HG02571 (cell line): ENCODE measurements around the gene CDK8.
"Not testable (repeated sequence)": the region's sequence is repeated elsewhere in the genome, so short reads cannot be mapped to it uniquely, and the experiment has no call there.

Source experiments
- ATAC-seq: cut with Tn5 transposase; IDR thresholded peaks from one replicate; pipeline ENCODE4 v1.9.1; 2021; ENCODE audit warnings: mild to moderate bottlenecking, moderate library complexity; ENCODE audit not compliant: unreplicated experiment

CDK8 gene

DNA sequence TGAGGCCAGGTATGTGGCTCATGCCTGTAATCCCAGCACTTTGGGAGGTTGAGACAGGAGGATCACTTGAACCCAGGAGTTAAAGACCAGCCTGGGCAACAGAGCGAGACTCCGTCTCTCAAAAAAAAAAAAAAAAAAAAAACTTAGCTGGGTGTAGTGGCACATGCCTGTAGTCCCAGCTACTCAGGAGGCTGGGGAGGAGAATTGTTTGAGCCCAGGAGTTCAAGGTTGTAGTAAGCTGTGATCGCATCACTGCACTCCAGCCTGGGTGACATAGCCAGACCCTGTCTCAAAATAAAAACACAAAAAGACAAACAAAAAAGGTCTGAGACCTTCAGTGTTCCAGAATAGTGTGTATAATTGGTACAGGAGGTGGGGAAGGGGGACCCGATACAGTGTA lies 1.9 kb upstream of the CDK8 start:
- not testable (repeated sequence) for ATAC-seq

DNA sequence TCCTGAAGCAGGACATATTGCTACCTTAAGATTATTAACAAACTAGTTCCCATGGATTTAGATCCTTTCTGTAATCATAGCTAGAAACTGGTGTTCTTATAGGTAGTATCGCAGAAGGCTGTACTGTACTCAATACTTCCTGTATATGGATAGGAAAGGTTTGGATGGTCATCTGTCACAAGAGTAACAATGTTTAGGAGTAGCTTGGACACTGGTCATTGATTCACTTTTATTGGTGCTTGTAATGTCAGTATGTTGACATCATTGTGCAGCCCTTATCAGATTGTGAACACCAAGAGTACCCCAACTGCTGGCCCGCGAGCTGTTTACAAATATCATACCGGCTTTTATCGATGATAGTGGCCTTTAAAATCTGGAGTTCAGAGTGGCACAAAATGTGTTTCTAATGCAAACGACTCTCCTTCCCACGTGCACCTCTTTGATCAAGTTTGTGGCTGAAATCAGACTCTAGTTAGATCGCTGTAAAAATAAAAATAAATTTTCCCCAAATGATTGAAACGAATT lies 605 bp upstream of the CDK8 start:
- ATAC-seq: no peak

DNA sequence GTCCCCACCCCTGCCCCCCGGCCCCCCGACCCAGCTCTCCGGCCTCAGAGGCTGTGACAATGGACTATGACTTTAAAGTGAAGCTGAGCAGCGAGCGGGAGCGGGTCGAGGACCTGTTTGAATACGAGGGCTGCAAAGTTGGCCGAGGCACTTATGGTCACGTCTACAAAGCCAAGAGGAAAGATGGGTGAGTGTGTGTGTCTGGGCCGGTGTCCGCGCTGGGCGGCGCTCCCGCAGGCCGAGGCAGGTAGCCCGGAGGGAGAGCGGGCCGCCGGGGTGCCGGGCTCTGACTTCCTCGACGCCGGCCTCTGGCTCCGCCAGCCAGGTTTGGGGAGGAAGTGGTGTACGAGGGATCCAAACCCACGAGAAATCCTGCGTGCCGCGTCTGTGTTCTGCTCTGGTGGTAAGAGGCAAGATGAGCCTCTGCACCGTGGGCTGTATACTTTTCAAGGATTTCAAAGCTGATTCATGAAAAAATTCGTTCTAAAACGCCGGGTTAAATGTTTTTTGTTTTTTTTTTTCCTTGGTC lies 718 bp downstream of the CDK8 start:
- peak; percentile 32 for ATAC-seq

DNA sequence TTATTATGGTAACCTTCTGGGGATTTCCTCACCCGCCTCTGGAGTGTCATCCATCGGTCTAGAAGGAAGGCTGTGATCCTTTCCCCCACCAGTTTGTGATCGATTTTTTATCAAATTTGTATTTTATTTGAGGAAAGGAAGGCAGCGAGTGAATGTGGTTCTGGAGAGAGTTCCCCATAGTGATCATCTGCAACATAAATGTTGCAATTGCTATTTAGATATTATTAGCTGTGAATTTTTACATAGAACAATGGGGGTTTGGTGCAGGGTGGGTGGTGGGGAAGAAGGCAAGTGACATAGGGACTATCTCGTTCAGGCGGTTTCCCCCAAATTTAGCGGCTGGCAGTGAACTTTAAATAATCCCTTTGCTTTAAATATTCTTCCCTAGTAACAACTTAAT lies 1.2 kb downstream of the CDK8 start:
- ATAC-seq: no peak

DNA sequence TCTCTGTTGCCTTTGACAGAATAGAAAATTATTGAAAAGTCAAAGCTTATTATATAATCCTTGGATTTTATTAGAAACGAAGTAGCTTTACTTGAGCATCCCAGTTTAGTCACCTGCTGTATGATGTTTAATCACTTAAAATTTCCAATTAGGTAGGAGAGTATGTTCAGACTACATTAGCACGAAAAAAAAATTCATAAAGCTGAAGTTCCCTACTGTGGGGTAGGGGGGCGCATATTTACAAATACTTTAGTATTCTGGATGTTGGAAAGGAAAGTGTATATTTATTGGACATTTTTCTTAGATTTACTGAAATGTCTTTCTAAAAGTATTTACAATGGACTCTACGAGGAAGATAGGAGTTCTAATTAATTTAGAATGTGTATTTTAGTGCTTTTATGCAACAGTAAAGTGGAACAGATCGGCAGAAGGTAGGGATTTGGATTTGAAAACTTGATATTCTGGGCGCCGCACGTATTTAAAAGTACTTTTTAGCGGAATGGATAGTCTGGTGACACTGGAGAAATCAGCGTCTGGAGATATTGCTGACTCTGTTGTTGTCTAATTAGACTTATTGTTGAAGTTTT lies 1.9 kb downstream of the CDK8 start:
- ATAC-seq: no peak

DNA sequence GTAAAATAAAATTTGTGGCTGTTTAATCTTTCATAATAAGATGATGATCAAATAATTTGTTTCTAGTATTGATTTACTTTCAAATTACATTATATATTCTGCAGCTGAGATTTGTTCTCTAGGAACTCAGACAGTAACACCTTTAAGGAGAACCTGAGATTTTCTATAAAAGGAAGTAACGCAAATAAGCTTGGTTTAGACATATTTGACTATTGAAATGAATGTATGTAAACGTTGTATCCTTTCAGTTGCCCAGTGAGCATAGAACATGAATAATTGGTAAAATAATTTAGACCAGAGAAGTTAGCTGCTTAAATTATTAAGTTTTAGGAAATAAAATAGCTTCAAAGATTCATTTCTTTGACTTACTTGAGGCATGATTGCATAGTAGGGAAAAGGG lies 3.1 kb downstream of the CDK8 start:
- no peak for ATAC-seq

DNA sequence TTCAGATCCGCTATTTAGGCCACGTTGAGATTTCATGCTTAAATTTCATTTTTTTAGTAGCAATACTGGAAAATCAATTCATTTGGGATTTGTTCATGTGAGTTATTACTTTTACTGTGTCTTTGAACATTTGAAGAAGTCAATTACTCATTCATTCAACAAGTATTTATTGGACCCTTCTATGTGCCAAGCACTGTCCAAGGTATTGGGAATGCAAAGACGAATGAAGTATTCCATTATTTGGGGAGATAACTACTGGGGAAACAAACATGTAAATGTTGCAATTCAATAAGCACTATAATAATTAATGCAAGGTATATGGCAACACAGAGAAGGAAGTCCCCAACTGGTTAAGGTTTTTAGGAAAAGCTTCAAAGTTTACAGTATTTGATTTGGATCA lies 5.7 kb downstream of the CDK8 start:
- ATAC-seq: no peak

DNA sequence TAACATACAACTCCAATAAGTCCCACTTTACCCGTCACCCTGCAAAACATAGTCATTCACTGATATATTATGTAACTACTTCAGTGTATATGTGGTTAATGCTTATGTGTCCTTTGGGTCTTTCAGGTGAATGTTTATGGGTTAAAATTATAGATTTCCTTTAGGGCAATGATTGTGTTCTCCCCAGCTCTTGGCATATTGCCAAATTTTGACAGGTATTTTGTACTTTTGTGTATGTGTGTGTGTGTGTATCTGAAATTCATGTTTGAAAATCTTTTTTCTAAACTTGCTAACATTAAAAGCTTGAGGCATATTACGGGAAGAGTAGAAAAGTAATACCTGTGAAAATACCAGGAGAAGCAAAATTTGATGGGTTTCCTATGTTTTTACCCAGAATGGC lies 8.2 kb downstream of the CDK8 start:
- no peak for ATAC-seq

DNA sequence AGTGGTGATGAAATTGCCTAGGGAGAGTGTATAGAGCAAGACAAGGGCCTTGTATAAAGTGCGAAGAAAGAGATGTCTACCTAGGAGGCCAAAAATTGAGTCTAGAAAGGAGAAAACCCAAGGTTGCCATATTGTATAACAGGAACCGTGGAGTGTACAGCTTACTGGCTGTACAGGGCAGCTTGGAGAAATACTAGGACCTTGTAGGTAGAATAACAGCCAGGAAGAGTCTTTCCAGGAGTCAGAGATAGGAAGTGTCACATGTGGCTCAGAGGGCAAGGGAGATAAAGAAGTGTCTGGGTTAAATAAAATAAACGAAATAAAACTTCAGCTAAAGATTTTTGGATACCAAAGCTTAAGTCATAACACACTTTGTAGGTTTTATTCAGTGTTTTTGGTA lies 12.4 kb downstream of the CDK8 start:
- ATAC-seq: no peak

DNA sequence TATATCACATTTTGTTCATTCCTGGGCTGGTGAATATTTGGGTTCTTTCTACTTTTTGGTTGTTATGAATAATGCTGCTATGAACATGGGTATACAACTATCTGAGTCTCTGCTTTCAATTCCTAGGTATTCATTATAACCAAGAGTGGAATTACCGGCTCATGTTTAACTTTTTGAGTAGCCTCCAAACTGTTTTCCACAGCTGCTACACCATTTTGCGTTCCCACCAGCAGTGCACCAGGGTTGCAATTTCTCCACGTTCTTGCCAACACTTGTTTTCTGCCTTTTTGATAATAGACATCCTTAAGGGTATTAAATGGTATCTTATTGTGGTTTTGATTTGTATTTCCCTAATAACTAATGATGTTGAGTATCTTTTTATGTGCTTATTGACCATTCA lies 16.8 kb downstream of the CDK8 start:
- no peak for ATAC-seq

DNA sequence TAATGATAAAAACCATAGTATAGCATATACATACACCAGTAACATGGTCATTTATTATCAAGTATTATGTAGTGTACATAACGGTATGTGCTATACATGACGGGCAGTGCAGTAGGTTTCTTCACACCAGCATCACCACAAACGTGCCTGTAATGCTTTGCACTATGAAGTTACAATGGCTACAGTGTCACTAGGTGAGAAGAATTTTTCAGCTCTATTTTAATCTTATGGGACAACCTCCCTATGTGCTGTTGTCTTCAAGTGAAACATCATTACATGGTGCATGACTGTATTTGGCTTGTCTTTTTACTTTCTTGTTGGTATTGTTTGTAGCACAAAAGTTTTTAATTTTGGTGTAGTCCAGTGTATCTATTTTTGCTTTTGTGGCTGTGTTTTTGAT lies 18.7 kb downstream of the CDK8 start:
- no peak for ATAC-seq

DNA sequence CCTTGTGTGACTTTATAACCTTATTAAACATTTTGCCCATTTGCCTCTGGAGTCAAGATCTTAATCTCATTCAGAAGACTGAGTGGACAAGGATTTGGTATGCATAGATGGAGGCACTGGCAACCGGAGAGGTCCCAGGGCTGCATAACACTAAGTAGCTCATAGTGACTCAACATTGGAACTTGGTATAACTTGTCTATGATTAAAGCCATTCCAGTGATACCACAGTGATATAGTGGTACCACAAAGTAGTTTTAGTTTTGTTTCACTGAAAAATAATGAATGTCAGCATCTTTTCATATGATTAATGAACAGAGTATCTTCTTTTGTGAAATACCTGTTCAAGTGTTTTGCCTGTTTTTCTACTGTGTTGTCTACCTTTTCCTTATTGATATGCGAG lies 26.4 kb downstream of the CDK8 start:
- ATAC-seq: no peak

DNA sequence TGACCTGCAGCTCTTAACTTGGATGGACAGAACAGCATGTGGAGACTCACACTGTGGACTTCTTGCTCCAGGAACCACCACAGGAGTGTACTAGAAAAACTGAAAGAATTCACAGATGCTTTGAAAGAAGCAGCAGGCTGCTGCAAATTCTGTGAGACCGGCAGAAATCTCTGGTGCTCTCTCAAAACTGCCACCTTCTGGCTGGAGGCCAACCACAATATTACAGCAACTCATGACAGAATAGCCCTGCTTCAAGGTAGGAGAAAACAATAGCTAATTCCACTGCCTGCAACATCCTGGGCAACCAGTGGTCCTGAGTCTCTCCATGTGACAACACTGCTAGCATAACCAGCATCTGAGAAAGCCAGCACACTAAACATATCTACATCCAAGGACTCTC lies 26.9 kb downstream of the CDK8 start:
- no peak for ATAC-seq

DNA sequence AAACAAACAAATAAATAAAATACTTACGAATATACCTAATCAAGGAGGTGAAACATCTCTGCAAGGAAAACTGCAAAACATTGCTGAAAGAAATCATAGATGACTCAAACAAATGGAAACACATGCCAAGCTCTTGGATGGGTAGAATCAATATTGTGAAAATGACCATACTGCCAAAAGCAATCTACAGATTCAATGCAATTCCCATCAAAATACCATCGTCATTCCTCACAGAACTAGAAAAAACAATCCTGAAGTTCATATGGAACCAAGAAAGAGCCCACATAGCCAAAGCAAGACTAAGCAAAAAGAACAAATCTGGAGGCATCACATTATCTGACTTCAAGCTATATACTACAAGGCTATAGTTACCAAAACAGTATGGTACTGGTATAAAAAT lies 32.0 kb downstream of the CDK8 start:
- not testable (repeated sequence) for ATAC-seq

DNA sequence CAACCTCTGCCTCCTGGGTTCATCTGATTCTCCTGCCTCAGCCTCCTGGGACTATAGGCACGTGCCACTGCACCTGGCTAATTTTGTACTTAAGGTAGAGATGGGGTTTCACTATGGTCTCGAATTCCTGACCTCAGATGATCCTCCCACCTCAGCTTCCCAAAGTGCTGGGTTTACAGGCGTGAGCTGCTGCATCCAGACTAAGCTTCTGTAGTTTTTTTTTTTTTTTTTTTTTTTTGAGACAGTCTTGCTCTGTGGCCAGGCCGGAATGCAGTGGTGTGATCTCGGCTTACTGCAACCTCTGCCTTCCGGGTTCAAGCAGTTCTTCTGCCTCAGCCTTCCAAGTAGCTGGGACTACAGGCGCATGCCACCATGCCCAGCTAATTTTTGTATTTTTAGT lies 34.9 kb downstream of the CDK8 start:
- not testable (repeated sequence) for ATAC-seq

DNA sequence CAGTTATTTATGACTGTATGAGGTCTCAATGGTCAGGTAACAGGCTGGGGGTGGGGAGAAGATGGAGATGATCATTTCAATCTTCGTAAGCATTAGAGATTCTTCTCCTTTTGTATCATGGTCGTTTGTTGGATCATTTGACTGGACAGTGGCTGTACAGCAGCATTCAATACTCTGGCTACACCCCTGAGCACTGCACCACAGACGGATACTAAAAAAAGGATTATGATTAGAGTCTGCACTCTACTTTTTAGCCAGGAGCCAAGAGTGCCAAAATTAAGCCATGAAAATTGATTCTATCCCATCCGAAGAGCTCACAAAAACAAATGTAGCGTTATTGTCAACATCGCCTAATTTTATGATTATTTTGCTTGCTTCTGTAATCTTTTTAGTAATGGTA lies 41.9 kb downstream of the CDK8 start:
- no peak for ATAC-seq

DNA sequence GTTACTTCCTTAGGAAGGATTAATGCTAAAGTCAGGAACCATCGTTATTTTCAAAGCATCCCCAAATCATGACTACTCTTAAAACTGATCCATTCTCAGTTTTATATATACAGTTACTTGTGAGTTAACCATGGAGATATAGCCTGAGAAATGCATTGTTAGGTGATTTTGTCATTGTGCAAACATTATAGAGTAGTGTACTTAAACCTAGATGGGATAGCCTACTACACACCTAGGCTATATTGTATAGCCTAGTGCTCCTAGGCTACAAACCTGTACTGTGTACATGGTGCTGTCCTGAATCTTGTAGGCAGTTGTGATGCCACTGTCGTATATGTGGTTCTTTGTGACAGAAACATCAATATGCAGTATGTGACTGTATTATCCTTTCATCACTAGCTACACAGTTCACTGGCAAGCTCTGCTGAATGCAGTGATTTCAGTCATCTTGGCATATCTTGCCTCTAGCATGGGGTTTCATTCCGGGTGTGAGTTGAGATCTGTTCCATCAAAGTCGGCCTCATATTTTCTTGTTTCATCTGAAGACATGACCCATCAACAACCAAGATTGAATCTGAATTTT lies 45.3 kb downstream of the CDK8 start:
- no peak for ATAC-seq

DNA sequence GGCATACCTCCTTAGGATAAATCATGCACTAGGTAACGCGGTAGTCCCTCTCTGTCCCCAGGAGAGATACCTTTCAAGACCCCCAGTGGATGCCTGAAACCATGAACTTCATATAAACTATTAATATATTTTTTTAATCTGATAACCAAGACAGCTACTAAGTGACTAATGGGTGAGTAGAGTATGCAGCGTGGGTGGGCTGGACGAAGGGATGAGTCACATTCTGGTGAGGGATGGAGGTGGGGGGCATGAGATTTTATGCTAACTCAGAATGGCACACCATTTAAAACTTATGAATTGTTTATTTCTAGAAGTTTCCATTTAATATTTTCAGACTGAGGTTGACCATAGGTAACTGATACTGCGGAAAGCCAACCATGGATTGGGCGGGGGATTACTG lies 46.2 kb downstream of the CDK8 start:
- no peak for ATAC-seq

DNA sequence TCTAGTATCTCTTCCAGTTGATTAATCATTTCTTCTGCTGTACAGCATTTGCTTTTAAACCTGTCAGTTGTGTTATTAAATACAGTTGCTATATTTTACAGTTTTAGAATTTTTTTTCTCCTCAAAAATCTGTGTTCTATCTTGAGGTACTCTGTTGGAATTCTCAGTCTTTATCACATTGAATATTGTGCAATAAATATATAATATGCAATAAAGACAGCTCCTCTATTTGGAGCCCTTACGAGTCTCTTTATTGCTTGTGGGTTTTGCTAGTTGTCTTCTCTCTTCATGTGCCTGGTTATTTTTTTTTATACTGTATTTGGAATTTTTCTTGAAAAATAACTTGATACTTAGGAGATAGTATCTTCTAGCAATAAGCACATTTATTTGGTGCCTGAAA lies 51.7 kb downstream of the CDK8 start:
- no peak for ATAC-seq

DNA sequence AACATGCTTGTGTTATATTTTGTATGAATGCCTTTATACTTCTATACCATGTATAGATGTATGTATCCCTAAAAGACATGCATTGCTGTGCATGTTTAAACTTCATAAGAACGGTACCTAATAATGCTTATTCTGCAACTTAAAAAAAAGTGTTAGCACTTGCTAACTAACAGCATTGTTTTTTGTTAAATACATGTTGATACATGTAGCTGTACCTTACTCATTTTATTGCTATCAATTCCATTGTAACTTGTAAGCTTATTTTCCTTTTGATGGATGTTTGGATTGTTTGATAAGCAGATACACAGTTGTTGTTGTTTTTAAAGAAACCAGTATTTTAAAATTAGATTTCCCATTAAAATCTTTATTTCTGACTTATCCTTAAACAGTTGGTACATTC lies 53.8 kb downstream of the CDK8 start:
- ATAC-seq: no peak

DNA sequence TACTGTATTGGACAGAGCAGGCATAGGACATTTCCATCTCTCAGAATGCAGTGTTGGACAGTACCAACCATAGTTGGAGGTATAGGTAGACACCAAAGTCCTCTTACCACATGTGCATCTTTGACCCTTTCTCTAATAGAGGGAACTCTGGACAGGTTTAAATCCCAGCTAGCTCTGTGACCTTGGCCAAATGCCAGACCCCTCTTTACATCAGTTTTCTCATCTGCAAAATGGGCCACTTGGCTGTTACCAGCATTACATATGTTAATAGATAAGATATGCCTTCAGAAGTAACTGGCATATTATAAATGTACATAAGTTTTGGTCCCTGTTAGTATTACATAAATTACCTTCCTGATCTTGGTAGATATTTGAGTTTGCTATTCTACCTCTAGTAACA lies 54.3 kb downstream of the CDK8 start:
- ATAC-seq: no peak

DNA sequence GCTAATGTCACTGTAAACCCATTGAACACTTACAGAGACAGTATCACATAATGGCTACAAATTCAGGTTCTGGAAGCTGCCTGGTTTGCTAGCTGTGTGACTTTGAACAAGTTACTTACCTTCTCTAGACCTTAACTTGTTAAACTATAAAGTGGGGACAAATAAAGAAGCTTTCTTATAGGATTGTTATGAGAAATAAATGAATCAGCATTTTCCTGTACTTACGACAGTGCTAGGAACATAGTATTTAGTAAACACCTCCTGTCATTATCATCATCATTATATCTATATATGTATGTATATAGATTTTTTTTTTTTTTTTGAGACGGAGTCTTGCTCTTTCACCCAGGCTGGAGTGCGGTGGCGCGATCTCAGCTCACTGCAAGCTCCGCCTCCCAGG lies 54.9 kb downstream of the CDK8 start:
- ATAC-seq: no peak

DNA sequence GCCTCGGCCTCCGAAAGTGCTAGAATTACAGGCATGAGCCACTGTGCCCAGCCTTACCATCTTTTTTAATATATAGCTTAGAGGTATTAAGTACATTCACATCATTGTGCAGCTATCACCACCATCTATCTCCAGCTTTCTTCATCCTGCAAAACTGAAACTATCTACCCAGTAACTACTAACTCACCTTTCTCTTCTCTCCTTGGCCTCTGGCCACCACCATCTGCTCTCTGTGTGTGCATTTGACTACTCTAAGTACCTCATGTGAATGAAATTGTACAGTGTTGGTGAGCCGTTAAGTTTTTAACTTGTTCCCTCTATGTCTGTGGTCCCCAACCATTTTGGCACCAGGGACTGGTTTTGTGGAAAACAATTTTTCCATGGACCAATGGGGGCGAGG lies 56.1 kb downstream of the CDK8 start:
- ATAC-seq: no peak
